Measurements from ENCODE around the gene FZD7. TPM values are rescaled to one million over a fixed set of nuclear protein-coding genes. Genes with fewer than 3 reads are reported as not detected.

The FZD7 gene
- total and polyA plus RNA-seq, 2 donors (not counting 1 experiment from before 2014, with no cell fraction given): 39.1 to 44.4 TPM

- no peaks in the 10 kb centered on the region for H3K27me3 ChIP-seq (ENCODE audit: control insufficient read depth, insufficient read depth, low read length)
- no peak for TF ChIP-seq EZH2 (IDR thresholded peaks at IDR 0.05; ENCODE audit: low read length, missing control alignments)
- no peaks in the 10 kb centered on the region for H4K20me1 ChIP-seq (ENCODE audit: control insufficient read depth, extremely low read depth, insufficient read depth, low read length)
- peak overlapping the region; percentile 63 for H2AFZ ChIP-seq (ENCODE audit: low read length)
- peaks cover 5% of the 10 kb centered on the region for H3K4me1 ChIP-seq (ENCODE audit: control insufficient read depth, extremely low read depth, insufficient read depth, low read length)
- peak; percentile 79 to 99 for DNase-seq (ENCODE audit: low read depth in 2 of 2)
- H3K9ac ChIP-seq (ENCODE audit: insufficient read depth, low read length): no peak overlapping the region
- no peak overlapping the region for H3K4me3 ChIP-seq (replicated peaks in 1 of 4; ENCODE audit: control extremely low read depth in 1 of 4, insufficient read depth in 1 of 4, low read depth in 3 of 4, low read length in 4 of 4)
- H3K27ac ChIP-seq (ENCODE audit: insufficient read depth, low read length): peak overlapping the region; percentile 66
- peak overlapping the region; percentile 52 for H3K4me2 ChIP-seq (ENCODE audit: extremely low read depth, insufficient read depth, low read length)
- H3K36me3 ChIP-seq (ENCODE audit: control insufficient read depth, insufficient read depth, low read length): no peaks in the 10 kb centered on the region
- no peaks in the 10 kb centered on the region for H3K79me2 ChIP-seq (ENCODE audit: control insufficient read depth, insufficient read depth, low read length)
- H3K9me3 ChIP-seq (ENCODE audit: control insufficient read depth, insufficient read depth, low read depth, low read length): no peaks in the 10 kb centered on the region
These were observed 30.7 kb downstream of the FZD7 start for GRCh38 chr2:202064171-202064880.

DNA sequence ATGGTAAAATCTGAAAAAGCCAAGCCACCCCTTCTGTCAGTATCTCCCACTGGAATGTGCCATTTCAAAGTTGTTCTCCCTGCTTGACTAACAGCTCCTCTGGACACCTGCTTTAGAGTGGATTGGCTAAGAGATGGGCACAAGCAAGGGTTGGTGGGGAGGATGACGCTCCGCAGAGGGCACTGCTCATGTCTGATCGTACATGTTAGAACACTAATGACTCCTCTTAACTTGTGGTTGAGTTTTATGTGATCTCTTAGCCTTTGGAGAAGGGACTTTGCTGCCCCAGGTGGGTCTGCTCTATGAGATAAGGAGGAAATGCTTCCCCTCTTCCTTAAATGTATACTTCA, 31.2 kb downstream of the FZD7 start:
- Histone ChIP-seq H3K4me2 (ENCODE audit: extremely low read depth, insufficient read depth, low read length) (peak overlapping the region; percentile 52), H3K27ac (ENCODE audit: insufficient read depth, low read length) (peak overlapping the region; percentile 66)

DNA sequence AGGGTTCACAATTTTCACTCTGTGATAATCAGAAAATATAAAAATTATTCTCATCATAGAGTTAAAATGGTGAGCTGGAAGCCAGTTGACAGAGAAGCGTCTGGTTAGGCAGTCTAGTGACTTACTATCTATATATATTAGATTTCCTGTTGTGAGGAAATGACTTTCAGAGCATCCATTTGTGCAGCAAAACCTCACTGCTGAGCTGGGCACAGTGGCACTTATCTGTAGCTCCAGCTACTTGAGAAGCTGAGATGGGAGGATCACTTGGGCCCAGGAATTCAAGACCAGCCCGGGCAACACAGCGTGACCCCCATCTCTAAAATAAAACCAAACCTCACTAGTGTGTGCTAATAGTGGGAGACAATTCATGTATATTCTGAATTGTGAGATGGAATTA, 32.2 kb downstream of the FZD7 start:
- H3K36me3 ChIP-seq (ENCODE audit: control insufficient read depth, insufficient read depth, low read length): no peaks in the 10 kb centered on the region
- H3K9ac ChIP-seq (ENCODE audit: insufficient read depth, low read length): no peak overlapping the region
- no peak overlapping the region for H3K4me2 ChIP-seq (ENCODE audit: extremely low read depth, insufficient read depth, low read length)
- peaks cover 5% of the 10 kb centered on the region for H3K4me1 ChIP-seq (ENCODE audit: control insufficient read depth, extremely low read depth, insufficient read depth, low read length)
- TF ChIP-seq EZH2 (IDR thresholded peaks at IDR 0.05; ENCODE audit: low read length, missing control alignments): no peak
- TF ChIP-seq, protein P1, sequence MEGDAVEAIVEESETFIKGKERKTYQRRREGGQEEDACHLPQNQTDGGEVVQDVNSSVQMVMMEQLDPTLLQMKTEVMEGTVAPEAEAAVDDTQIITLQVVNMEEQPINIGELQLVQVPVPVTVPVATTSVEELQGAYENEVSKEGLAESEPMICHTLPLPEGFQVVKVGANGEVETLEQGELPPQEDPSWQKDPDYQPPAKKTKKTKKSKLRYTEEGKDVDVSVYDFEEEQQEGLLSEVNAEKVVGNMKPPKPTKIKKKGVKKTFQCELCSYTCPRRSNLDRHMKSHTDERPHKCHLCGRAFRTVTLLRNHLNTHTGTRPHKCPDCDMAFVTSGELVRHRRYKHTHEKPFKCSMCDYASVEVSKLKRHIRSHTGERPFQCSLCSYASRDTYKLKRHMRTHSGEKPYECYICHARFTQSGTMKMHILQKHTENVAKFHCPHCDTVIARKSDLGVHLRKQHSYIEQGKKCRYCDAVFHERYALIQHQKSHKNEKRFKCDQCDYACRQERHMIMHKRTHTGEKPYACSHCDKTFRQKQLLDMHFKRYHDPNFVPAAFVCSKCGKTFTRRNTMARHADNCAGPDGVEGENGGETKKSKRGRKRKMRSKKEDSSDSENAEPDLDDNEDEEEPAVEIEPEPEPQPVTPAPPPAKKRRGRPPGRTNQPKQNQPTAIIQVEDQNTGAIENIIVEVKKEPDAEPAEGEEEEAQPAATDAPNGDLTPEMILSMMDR (conservative IDR thresholded peaks at IDR 0.05 in 1 of 2, IDR thresholded peaks at IDR 0.05 in 1 of 2; ENCODE audit: low read depth in 1 of 2, low read length in 2 of 2): no peak
- H3K79me2 ChIP-seq (ENCODE audit: control insufficient read depth, insufficient read depth, low read length): no peaks in the 10 kb centered on the region
- no peak overlapping the region for H2AFZ ChIP-seq (ENCODE audit: low read length)
- H3K27ac ChIP-seq (ENCODE audit: insufficient read depth, low read length): no peak overlapping the region
- H4K20me1 ChIP-seq (ENCODE audit: control insufficient read depth, extremely low read depth, insufficient read depth, low read length): no peaks in the 10 kb centered on the region
- no peak overlapping the region for H3K4me3 ChIP-seq (replicated peaks in 1 of 4; ENCODE audit: control extremely low read depth in 1 of 4, insufficient read depth in 1 of 4, low read depth in 3 of 4, low read length in 4 of 4)
- H3K9me3 ChIP-seq (ENCODE audit: control insufficient read depth, insufficient read depth, low read depth, low read length): no peaks in the 10 kb centered on the region
- DNase-seq (ENCODE audit: low read depth in 2 of 2): no peak
- no peaks in the 10 kb centered on the region for H3K27me3 ChIP-seq (ENCODE audit: control insufficient read depth, insufficient read depth, low read length)

More for the DNA sequence above, 31.2 kb downstream of the FZD7 start:
- Histone ChIP-seq H3K79me2 (ENCODE audit: control insufficient read depth, insufficient read depth, low read length) (no peaks in the 10 kb centered on the region), H3K36me3 (ENCODE audit: control insufficient read depth, insufficient read depth, low read length) (no peaks in the 10 kb centered on the region), H3K4me1 (ENCODE audit: control insufficient read depth, extremely low read depth, insufficient read depth, low read length) (peaks cover 5% of the 10 kb centered on the region), H3K4me3 (replicated peaks in 1 of 4; ENCODE audit: control extremely low read depth in 1 of 4, insufficient read depth in 1 of 4, low read depth in 3 of 4, low read length in 4 of 4) (no peak overlapping the region), H4K20me1 (ENCODE audit: control insufficient read depth, extremely low read depth, insufficient read depth, low read length) (no peaks in the 10 kb centered on the region), H3K9me3 (ENCODE audit: control insufficient read depth, insufficient read depth, low read depth, low read length) (no peaks in the 10 kb centered on the region), H2AFZ (ENCODE audit: low read length) (no peak overlapping the region), H3K27me3 (ENCODE audit: control insufficient read depth, insufficient read depth, low read length) (no peaks in the 10 kb centered on the region), H3K9ac (ENCODE audit: insufficient read depth, low read length) (no peak overlapping the region)
- TF ChIP-seq, protein P1 (conservative IDR thresholded peaks at IDR 0.05 in 1 of 2, IDR thresholded peaks at IDR 0.05 in 1 of 2; ENCODE audit: low read depth in 1 of 2, low read length in 2 of 2): no peak
- no peak for TF ChIP-seq EZH2 (IDR thresholded peaks at IDR 0.05; ENCODE audit: low read length, missing control alignments)
- no peak for DNase-seq (ENCODE audit: low read depth in 2 of 2)
